Neuronal stem cell (in vitro differentiated cells): ENCODE results near the gene LGALS16.

Experiments
- DNase-seq: peaks from one replicate; pipeline ENCODE4 v3.0.0-alpha.2; 2013; ENCODE audit warnings: low spot score
- H2AFZ ChIP-seq: one replicate; pipeline ENCODE4 v1.6.1; 2013; ENCODE audit warnings: mild to moderate bottlenecking, low read length, inconsistent platforms
- H2AK5ac ChIP-seq: 2 replicates; pipeline ENCODE4 v1.6.1; 2013; ENCODE audit warnings: low read depth, mild to moderate bottlenecking, inconsistent platforms, low read length, moderate library complexity, mixed read lengths
- H2BK120ac ChIP-seq: 2 replicates; pipeline ENCODE4 v1.6.1; 2013; ENCODE audit warnings: low read depth, mild to moderate bottlenecking, inconsistent platforms, low read length, moderate library complexity, mixed read lengths
- H2BK12ac ChIP-seq: one replicate; pipeline ENCODE4 v1.6.1; 2013; ENCODE audit warnings: low read length, inconsistent platforms
- H2BK15ac ChIP-seq: 2 replicates; pipeline ENCODE4 v1.6.1; 2013; ENCODE audit warnings: mild to moderate bottlenecking, low read length, inconsistent platforms, mixed read lengths
- H2BK5ac ChIP-seq: one replicate; pipeline ENCODE4 v1.6.1; 2013; ENCODE audit warnings: inconsistent platforms, mild to moderate bottlenecking, low read length, moderate library complexity
- H3K14ac ChIP-seq: one replicate; pipeline ENCODE4 v1.6.1; 2013; ENCODE audit warnings: low read length, inconsistent platforms
- H3K18ac ChIP-seq: 2 replicates; pipeline ENCODE4 v1.6.1; 2013; ENCODE audit warnings: low read length, inconsistent platforms
- H3K23ac ChIP-seq: 2 replicates; pipeline ENCODE4 v1.6.1; 2013; ENCODE audit warnings: low read depth, mild to moderate bottlenecking, mixed read lengths, low read length, inconsistent platforms; ENCODE audit not compliant: poor library complexity
- H3K27ac ChIP-seq: replicated peaks from 3 replicates; pipeline ENCODE4 v1.5.1; 2013; ENCODE audit warnings: low read length, inconsistent platforms
- H3K27me3 ChIP-seq, 3 experiments: 2 replicates each; pipeline ENCODE4 v1.6.1; 2013; ENCODE audit warnings: low read length in 3 of 3, mild to moderate bottlenecking in 2 of 3, inconsistent platforms in 1 of 3, low read depth in 1 of 3, mixed read lengths in 1 of 3, moderate library complexity in 1 of 3; ENCODE audit not compliant: control insufficient read depth in 3 of 3, insufficient read depth in 3 of 3
- H3K36me3 ChIP-seq, 2 donors: replicated peaks in 1 of 2; 2 replicates each; pipeline ENCODE4 v1.6.1; 2013; ENCODE audit warnings: low read length in 2 of 2; ENCODE audit not compliant: control insufficient read depth in 2 of 2, insufficient read depth in 2 of 2
- H3K4ac ChIP-seq: 2 replicates; pipeline ENCODE4 v1.6.1; 2013; ENCODE audit warnings: inconsistent platforms, mild to moderate bottlenecking, low read length, moderate library complexity
- H3K4me1 ChIP-seq, 2 donors: 1 replicate in 1 of 2; 2 replicates in 1 of 2; pipeline ENCODE4 v1.6.1; 2013; ENCODE audit warnings: low read length in 2 of 2, low read depth in 1 of 2; ENCODE audit not compliant: control insufficient read depth in 2 of 2, insufficient read depth in 1 of 2
- H3K4me2 ChIP-seq: one replicate; pipeline ENCODE4 v1.6.1; 2013; ENCODE audit warnings: mild to moderate bottlenecking, low read length, inconsistent platforms; ENCODE audit not compliant: insufficient read depth, poor library complexity, severe bottlenecking
- H3K4me3 ChIP-seq, 2 donors: 2 replicates each; pipeline ENCODE4 v1.5.1; 2013; ENCODE audit warnings: low read length in 2 of 2, mild to moderate bottlenecking in 2 of 2, inconsistent platforms in 1 of 2, moderate library complexity in 1 of 2
- H3K79me1 ChIP-seq: one replicate; pipeline ENCODE4 v1.6.1; 2013; ENCODE audit warnings: low read depth, mild to moderate bottlenecking, inconsistent platforms, low read length, moderate library complexity
- H3K9ac ChIP-seq: one replicate; pipeline ENCODE4 v1.6.1; 2013; ENCODE audit warnings: mild to moderate bottlenecking, low read depth, low read length, inconsistent platforms; ENCODE audit not compliant: poor library complexity
- H3K9me3 ChIP-seq, 2 donors: replicated peaks in 1 of 2; 2 replicates each; pipeline versions ENCODE3 to v1.6.1; 2013; ENCODE audit warnings: low read length in 2 of 2, mild to moderate bottlenecking in 2 of 2, inconsistent platforms in 1 of 2, low read depth in 1 of 2, mixed read lengths in 1 of 2, moderate library complexity in 1 of 2; ENCODE audit not compliant: control insufficient read depth in 2 of 2, insufficient read depth in 1 of 2
- H4K8ac ChIP-seq: one replicate; pipeline ENCODE4 v1.6.1; 2013; ENCODE audit warnings: low read depth, mild to moderate bottlenecking, inconsistent platforms, low read length, moderate library complexity
- H4K91ac ChIP-seq: one replicate; pipeline ENCODE4 v1.6.1; 2013; ENCODE audit warnings: low read length, low read depth, mild to moderate bottlenecking, inconsistent platforms; ENCODE audit not compliant: poor library complexity
- WGBS, 2 donors: extraction: QIAGEN DNeasy Blood & Tissue Kit; methylation state at CpG; one replicate each; pipeline ENCODE4 v1.1.7; 2013; ENCODE audit warnings: missing lambda C conversion rate in 2 of 2, mixed read lengths in 1 of 2; ENCODE audit not compliant: insufficient read length in 2 of 2, insufficient replicate concordance in 1 of 2; ENCODE audit errors: extremely low coverage in 2 of 2; 5-methylcytosine and 5-hydroxymethylcytosine counted together

The LGALS16 gene

GRCh38 chr19:39631626-39632025 lies 24.1 kb upstream of the LGALS16 start:
- no peak overlapping the region for H2BK12ac ChIP-seq
- no peak overlapping the region for H3K27ac ChIP-seq
- DNase-seq = no peak
- H3K23ac ChIP-seq = no peak overlapping the region
- H2AFZ ChIP-seq = no peak overlapping the region
- no peak overlapping the region for H3K18ac ChIP-seq
- H2AK5ac ChIP-seq = no peak overlapping the region
- no peaks in the 10 kb centered on the region for H3K9me3 ChIP-seq
- H3K4me2 ChIP-seq = no peak overlapping the region
- H3K79me1 ChIP-seq = no peaks in the 10 kb centered on the region
- H3K4me1 ChIP-seq = peaks cover 0 to 1% of the 10 kb centered on the region in 2 donors
- H3K36me3 ChIP-seq = no peaks in the 10 kb centered on the region
- no peak overlapping the region for H3K4me3 ChIP-seq
- H3K27me3 ChIP-seq = no peaks in the 10 kb centered on the region
- no CpG with 5 or more reads among the region's 6 CpGs for WGBS, 2 donors
- no peak overlapping the region for H4K91ac ChIP-seq
- no peak overlapping the region for H2BK120ac ChIP-seq
- H3K9ac ChIP-seq = no peak overlapping the region
- no peak overlapping the region for H2BK15ac ChIP-seq
- no peak overlapping the region for H3K14ac ChIP-seq
- no peak overlapping the region for H2BK5ac ChIP-seq
- no peak overlapping the region for H4K8ac ChIP-seq
- no peak overlapping the region for H3K4ac ChIP-seq

- Histone ChIP-seq H2BK15ac (no peak overlapping the region), H2AFZ (no peak overlapping the region), H4K91ac (no peak overlapping the region), H2BK120ac (no peak overlapping the region), H3K9ac (no peak overlapping the region), H3K36me3 (no peaks in the 10 kb centered on the region), H4K8ac (no peak overlapping the region), H3K4me3 (no peak overlapping the region), H3K23ac (no peak overlapping the region), H2AK5ac (no peak overlapping the region), H3K4ac (no peak overlapping the region), H3K9me3 (no peaks in the 10 kb centered on the region), H2BK5ac (no peak overlapping the region), H3K18ac (no peak overlapping the region), H3K79me1 (no peaks in the 10 kb centered on the region), H3K14ac (no peak overlapping the region), H3K27ac (no peak overlapping the region), H3K4me2 (no peak overlapping the region), H3K27me3 (peaks cover 0 to 3% (median 2%) of the 10 kb centered on the region in 3 experiments), H3K4me1 (no peaks in the 10 kb centered on the region), H2BK12ac (no peak overlapping the region)
- no CpG with 5 or more reads among the region's 4 CpGs for WGBS, 2 donors
- DNase-seq = no peak
These were observed 17.8 kb upstream of the LGALS16 start for GRCh38 chr19:39637891-39638290.

GRCh38 chr19:39641773-39642172 lies 13.9 kb upstream of the LGALS16 start:
- no peak overlapping the region for H3K4me2 ChIP-seq
- DNase-seq = no peak
- H4K8ac ChIP-seq = no peak overlapping the region
- no peak overlapping the region for H3K23ac ChIP-seq
- no peak overlapping the region for H3K9ac ChIP-seq
- H3K4me3 ChIP-seq = no peak overlapping the region
- no peak overlapping the region for H2AFZ ChIP-seq
- no peak overlapping the region for H3K4ac ChIP-seq
- H3K27ac ChIP-seq = no peak overlapping the region
- H2AK5ac ChIP-seq = no peak overlapping the region
- H2BK5ac ChIP-seq = no peak overlapping the region
- no CpG with 5 or more reads among the region's 1 CpG for WGBS, 2 donors
- no peak overlapping the region for H2BK15ac ChIP-seq
- H3K14ac ChIP-seq = no peak overlapping the region
- H3K79me1 ChIP-seq = no peaks in the 10 kb centered on the region
- H4K91ac ChIP-seq = no peak overlapping the region
- H3K9me3 ChIP-seq = no peaks in the 10 kb centered on the region
- H3K4me1 ChIP-seq = no peaks in the 10 kb centered on the region
- H3K27me3 ChIP-seq = peaks cover 0 to 3% (median 2%) of the 10 kb centered on the region in 3 experiments
- H3K36me3 ChIP-seq = no peaks in the 10 kb centered on the region
- no peak overlapping the region for H2BK120ac ChIP-seq
- no peak overlapping the region for H3K18ac ChIP-seq
- no peak overlapping the region for H2BK12ac ChIP-seq

- WGBS, 2 donors = no CpG with 5 or more reads among the region's 5 CpGs
- Histone ChIP-seq H3K27ac (no peak overlapping the region), H3K23ac (no peak overlapping the region)
These were observed 12.1 kb upstream of the LGALS16 start for GRCh38 chr19:39643591-39643990.

More at GRCh38 chr19:39643591-39643990, 12.1 kb upstream of the LGALS16 start:
- Histone ChIP-seq H3K27me3 (peaks cover 0 to 2% (median 2%) of the 10 kb centered on the region in 3 experiments), H3K4ac (no peak overlapping the region), H3K9me3 (no peaks in the 10 kb centered on the region), H2BK15ac (no peak overlapping the region), H3K18ac (no peak overlapping the region), H3K36me3 (no peaks in the 10 kb centered on the region), H4K8ac (no peak overlapping the region), H3K4me2 (no peak overlapping the region), H3K4me1 (no peaks in the 10 kb centered on the region), H2BK5ac (no peak overlapping the region), H4K91ac (no peak overlapping the region), H2AK5ac (no peak overlapping the region), H3K14ac (no peak overlapping the region), H3K79me1 (no peaks in the 10 kb centered on the region), H3K9ac (no peak overlapping the region), H2BK120ac (no peak overlapping the region), H2AFZ (no peak overlapping the region), H2BK12ac (no peak overlapping the region), H3K4me3 (no peak overlapping the region)
- DNase-seq = no peak
